Measurements from ENCODE around the gene PDZD2.

PDZD2 gene

DNA sequence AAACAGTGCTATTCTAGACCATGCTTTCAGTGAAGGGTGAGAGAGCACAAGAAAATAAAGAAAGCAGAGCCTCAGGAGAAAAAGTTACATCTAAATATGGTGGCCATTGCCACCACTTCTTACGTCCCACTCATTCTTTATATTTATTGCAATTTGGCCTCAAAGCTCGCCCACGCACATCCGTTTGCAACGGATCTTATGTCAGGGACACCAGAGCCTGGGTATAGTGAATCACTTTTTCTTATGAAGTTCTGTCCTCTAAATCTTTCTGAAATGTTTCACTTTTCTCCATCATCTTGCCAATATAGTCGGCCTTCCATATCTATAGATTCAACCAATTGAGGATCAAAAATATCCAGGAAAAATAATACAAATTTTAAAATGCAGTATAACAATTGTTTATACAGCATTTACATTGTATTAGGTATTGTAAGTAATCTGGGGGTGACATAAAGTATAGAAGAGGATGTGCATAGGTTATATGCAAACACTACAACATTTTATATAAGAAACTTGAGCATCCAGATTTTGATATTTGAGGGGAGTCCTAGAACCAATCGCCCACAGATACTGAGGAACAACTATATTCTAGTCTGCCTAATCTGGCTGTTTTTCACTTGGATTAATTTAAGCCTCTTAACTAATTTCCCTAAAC lies 500.0 kb downstream of the PDZD2 start:
- H4K20me1 ChIP-seq (ENCODE audit: control insufficient read depth, insufficient read depth, low read depth, low read length) = no peaks in the 10 kb centered on the region
- peaks cover 28% of the 10 kb centered on the region for H3K36me3 ChIP-seq (ENCODE audit: control insufficient read depth, low read length)
- H3K27ac ChIP-seq (ENCODE audit: low read depth, low read length) = no peak overlapping the region
- H3K79me2 ChIP-seq (ENCODE audit: control insufficient read depth, low read length) = peaks cover 28% of the 10 kb centered on the region
- no peak overlapping the region for H3K4me3 ChIP-seq (ENCODE audit: low read length)
- no peaks in the 10 kb centered on the region for H3K9me3 ChIP-seq (ENCODE audit: control insufficient read depth, insufficient read depth, low read length)
- TF ChIP-seq EZH2phosphoT487 (IDR thresholded peaks at IDR 0.05; ENCODE audit: borderline replicate concordance, low read length) (no peak), CTCF (IDR thresholded peaks at IDR 0.05; ENCODE audit: low read depth, low read length, poor library complexity, severe bottlenecking) (no peak)
- no peaks in the 10 kb centered on the region for H3K4me1 ChIP-seq (ENCODE audit: control insufficient read depth, low read length)
- H3K9me2 ChIP-seq (replicated peaks; ENCODE audit: control insufficient read depth, low read length) = no peaks in the 10 kb centered on the region
- H3K27me3 ChIP-seq (ENCODE audit: control insufficient read depth, low read length) = no peaks in the 10 kb centered on the region
- no peak overlapping the region for H3K4me2 ChIP-seq (ENCODE audit: low read length)
- H3F3A ChIP-seq (ENCODE audit: control insufficient read depth, insufficient read depth) = no peaks in the 10 kb centered on the region

- no peaks in the 10 kb centered on the region for H3F3A ChIP-seq (ENCODE audit: control insufficient read depth, insufficient read depth)
- no peaks in the 10 kb centered on the region for H3K4me1 ChIP-seq (ENCODE audit: control insufficient read depth, low read length)
- no peak overlapping the region for H3K4me3 ChIP-seq (ENCODE audit: low read length)
- peaks cover 74% of the 10 kb centered on the region for H3K79me2 ChIP-seq (ENCODE audit: control insufficient read depth, low read length)
- no peak overlapping the region for H3K27ac ChIP-seq (ENCODE audit: low read depth, low read length)
- H4K20me1 ChIP-seq (ENCODE audit: control insufficient read depth, insufficient read depth, low read depth, low read length) = peaks cover 11% of the 10 kb centered on the region
- H3K36me3 ChIP-seq (ENCODE audit: control insufficient read depth, low read length) = peaks cover 21% of the 10 kb centered on the region
- H3K9me3 ChIP-seq (ENCODE audit: control insufficient read depth, insufficient read depth, low read length) = no peaks in the 10 kb centered on the region
- no peaks in the 10 kb centered on the region for H3K27me3 ChIP-seq (ENCODE audit: control insufficient read depth, low read length)
- TF ChIP-seq EZH2phosphoT487 (IDR thresholded peaks at IDR 0.05; ENCODE audit: borderline replicate concordance, low read length) = no peak
- TF ChIP-seq CTCF (IDR thresholded peaks at IDR 0.05; ENCODE audit: low read depth, low read length, poor library complexity, severe bottlenecking) = no peak
- no peak overlapping the region for H3K4me2 ChIP-seq (ENCODE audit: low read length)
- no peaks in the 10 kb centered on the region for H3K9me2 ChIP-seq (replicated peaks; ENCODE audit: control insufficient read depth, low read length)
Observed at GRCh38 chr5:32143617-32144377, 504.9 kb downstream of the PDZD2 start.

- Histone ChIP-seq H3K4me3 (ENCODE audit: low read length) (no peak overlapping the region), H3K36me3 (ENCODE audit: control insufficient read depth, low read length) (peaks cover 18% of the 10 kb centered on the region), H3K9me3 (ENCODE audit: control insufficient read depth, insufficient read depth, low read length) (no peaks in the 10 kb centered on the region), H3K79me2 (ENCODE audit: control insufficient read depth, low read length) (peaks cover 74% of the 10 kb centered on the region), H3K4me2 (ENCODE audit: low read length) (no peak overlapping the region), H3K27ac (ENCODE audit: low read depth, low read length) (no peak overlapping the region), H3K9me2 (replicated peaks; ENCODE audit: control insufficient read depth, low read length) (no peaks in the 10 kb centered on the region), H3K27me3 (ENCODE audit: control insufficient read depth, low read length) (no peaks in the 10 kb centered on the region), H3F3A (ENCODE audit: control insufficient read depth, insufficient read depth) (no peaks in the 10 kb centered on the region), H3K4me1 (ENCODE audit: control insufficient read depth, low read length) (no peaks in the 10 kb centered on the region), H4K20me1 (ENCODE audit: control insufficient read depth, insufficient read depth, low read depth, low read length) (peaks cover 11% of the 10 kb centered on the region)
- TF ChIP-seq CTCF (IDR thresholded peaks at IDR 0.05; ENCODE audit: low read depth, low read length, poor library complexity, severe bottlenecking) = no peak
- no peak for TF ChIP-seq EZH2phosphoT487 (IDR thresholded peaks at IDR 0.05; ENCODE audit: borderline replicate concordance, low read length)
Observed at GRCh38 chr5:32144378-32145207, 505.7 kb downstream of the PDZD2 start.

Data from DOHH2 (cell line).